ENCODE results near the gene DOCK1. TPM values are rescaled to one million over a fixed set of nuclear protein-coding genes. Genes with fewer than 3 reads are reported as not detected.

DOCK1 gene
- polyA plus RNA-seq, 1 donor from 2014 or later = 2.7 TPM

- Histone ChIP-seq H3K27me3 (ENCODE audit: insufficient read depth, low read depth, low read length) (no peaks in the 10 kb centered on the region), H3K4me2 (ENCODE audit: low read length) (no peak overlapping the region), H2AFZ (ENCODE audit: low read depth, low read length) (no peak overlapping the region), H3K27ac (ENCODE audit: low read length) (no peak overlapping the region), H3K4me3 (ENCODE audit: low read length) (no peak overlapping the region), H3K36me3 (ENCODE audit: insufficient read depth, low read length) (no peaks in the 10 kb centered on the region), H3F3A (ENCODE audit: insufficient read depth, low read length, poor library complexity, severe bottlenecking) (no peaks in the 10 kb centered on the region), H4K20me1 (ENCODE audit: insufficient read depth) (no peaks in the 10 kb centered on the region), H3K9ac (ENCODE audit: low read length) (no peak overlapping the region), H3K9me2 (ENCODE audit: insufficient read depth, low read length) (no peaks in the 10 kb centered on the region), H3K79me2 (replicated peaks; ENCODE audit: insufficient read depth, low read length) (no peaks in the 10 kb centered on the region), H3K9me3 (ENCODE audit: low read length) (no peaks in the 10 kb centered on the region)
- TF ChIP-seq EZH2 (IDR thresholded peaks at IDR 0.05; ENCODE audit: borderline replicate concordance, insufficient read depth, low read length, poor library complexity, severe bottlenecking) (no peak), SMC3 (conservative IDR thresholded peaks at IDR 0.05; ENCODE audit: poor library complexity) (no peak), MXI1 (conservative IDR thresholded peaks at IDR 0.05; ENCODE audit: poor library complexity, severe bottlenecking) (no peak), RAD21 (conservative IDR thresholded peaks at IDR 0.05) (no peak), POLR2AphosphoS5 (IDR thresholded peaks at IDR 0.05) (no peak), EP300 (conservative IDR thresholded peaks at IDR 0.05; ENCODE audit: poor library complexity, severe bottlenecking) (no peak), TAF1 (IDR thresholded peaks at IDR 0.05; ENCODE audit: low read depth) (no peak)
- TF ChIP-seq, protein P1, sequence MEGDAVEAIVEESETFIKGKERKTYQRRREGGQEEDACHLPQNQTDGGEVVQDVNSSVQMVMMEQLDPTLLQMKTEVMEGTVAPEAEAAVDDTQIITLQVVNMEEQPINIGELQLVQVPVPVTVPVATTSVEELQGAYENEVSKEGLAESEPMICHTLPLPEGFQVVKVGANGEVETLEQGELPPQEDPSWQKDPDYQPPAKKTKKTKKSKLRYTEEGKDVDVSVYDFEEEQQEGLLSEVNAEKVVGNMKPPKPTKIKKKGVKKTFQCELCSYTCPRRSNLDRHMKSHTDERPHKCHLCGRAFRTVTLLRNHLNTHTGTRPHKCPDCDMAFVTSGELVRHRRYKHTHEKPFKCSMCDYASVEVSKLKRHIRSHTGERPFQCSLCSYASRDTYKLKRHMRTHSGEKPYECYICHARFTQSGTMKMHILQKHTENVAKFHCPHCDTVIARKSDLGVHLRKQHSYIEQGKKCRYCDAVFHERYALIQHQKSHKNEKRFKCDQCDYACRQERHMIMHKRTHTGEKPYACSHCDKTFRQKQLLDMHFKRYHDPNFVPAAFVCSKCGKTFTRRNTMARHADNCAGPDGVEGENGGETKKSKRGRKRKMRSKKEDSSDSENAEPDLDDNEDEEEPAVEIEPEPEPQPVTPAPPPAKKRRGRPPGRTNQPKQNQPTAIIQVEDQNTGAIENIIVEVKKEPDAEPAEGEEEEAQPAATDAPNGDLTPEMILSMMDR (IDR thresholded peaks at IDR 0.05; ENCODE audit: poor library complexity, severe bottlenecking) = no peak
- TF ChIP-seq, protein P2, sequence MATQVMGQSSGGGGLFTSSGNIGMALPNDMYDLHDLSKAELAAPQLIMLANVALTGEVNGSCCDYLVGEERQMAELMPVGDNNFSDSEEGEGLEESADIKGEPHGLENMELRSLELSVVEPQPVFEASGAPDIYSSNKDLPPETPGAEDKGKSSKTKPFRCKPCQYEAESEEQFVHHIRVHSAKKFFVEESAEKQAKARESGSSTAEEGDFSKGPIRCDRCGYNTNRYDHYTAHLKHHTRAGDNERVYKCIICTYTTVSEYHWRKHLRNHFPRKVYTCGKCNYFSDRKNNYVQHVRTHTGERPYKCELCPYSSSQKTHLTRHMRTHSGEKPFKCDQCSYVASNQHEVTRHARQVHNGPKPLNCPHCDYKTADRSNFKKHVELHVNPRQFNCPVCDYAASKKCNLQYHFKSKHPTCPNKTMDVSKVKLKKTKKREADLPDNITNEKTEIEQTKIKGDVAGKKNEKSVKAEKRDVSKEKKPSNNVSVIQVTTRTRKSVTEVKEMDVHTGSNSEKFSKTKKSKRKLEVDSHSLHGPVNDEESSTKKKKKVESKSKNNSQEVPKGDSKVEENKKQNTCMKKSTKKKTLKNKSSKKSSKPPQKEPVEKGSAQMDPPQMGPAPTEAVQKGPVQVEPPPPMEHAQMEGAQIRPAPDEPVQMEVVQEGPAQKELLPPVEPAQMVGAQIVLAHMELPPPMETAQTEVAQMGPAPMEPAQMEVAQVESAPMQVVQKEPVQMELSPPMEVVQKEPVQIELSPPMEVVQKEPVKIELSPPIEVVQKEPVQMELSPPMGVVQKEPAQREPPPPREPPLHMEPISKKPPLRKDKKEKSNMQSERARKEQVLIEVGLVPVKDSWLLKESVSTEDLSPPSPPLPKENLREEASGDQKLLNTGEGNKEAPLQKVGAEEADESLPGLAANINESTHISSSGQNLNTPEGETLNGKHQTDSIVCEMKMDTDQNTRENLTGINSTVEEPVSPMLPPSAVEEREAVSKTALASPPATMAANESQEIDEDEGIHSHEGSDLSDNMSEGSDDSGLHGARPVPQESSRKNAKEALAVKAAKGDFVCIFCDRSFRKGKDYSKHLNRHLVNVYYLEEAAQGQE (IDR thresholded peaks at IDR 0.05; ENCODE audit: borderline replicate concordance) = no peak
These were observed 113.5 kb downstream of the DOCK1 start for GRCh38 chr10:127018766-127019165.

- no peaks in the 10 kb centered on the region for H3K27me3 ChIP-seq (ENCODE audit: insufficient read depth, low read depth, low read length)
- no peak for TF ChIP-seq POLR2AphosphoS5 (IDR thresholded peaks at IDR 0.05)
- TF ChIP-seq, protein P2 (IDR thresholded peaks at IDR 0.05; ENCODE audit: borderline replicate concordance) = no peak
- no peaks in the 10 kb centered on the region for H3K9me3 ChIP-seq (ENCODE audit: low read length)
- no peak overlapping the region for H3K4me2 ChIP-seq (ENCODE audit: low read length)
- no peaks in the 10 kb centered on the region for H3K36me3 ChIP-seq (ENCODE audit: insufficient read depth, low read length)
- no peaks in the 10 kb centered on the region for H3K9me2 ChIP-seq (ENCODE audit: insufficient read depth, low read length)
- no peaks in the 10 kb centered on the region for H3F3A ChIP-seq (ENCODE audit: insufficient read depth, low read length, poor library complexity, severe bottlenecking)
- H3K27ac ChIP-seq (ENCODE audit: low read length) = no peak overlapping the region
- no peak overlapping the region for H3K9ac ChIP-seq (ENCODE audit: low read length)
- H4K20me1 ChIP-seq (ENCODE audit: insufficient read depth) = no peaks in the 10 kb centered on the region
- H3K79me2 ChIP-seq (replicated peaks; ENCODE audit: insufficient read depth, low read length) = no peaks in the 10 kb centered on the region
- no peak overlapping the region for H3K4me3 ChIP-seq (ENCODE audit: low read length)
- no peak overlapping the region for H2AFZ ChIP-seq (ENCODE audit: low read depth, low read length)
These were observed 115.0 kb downstream of the DOCK1 start for GRCh38 chr10:127020260-127020659.

Measured in neural cell (in vitro differentiated cells).